Measurements from ENCODE around the gene ABHD8. TPM values are rescaled to one million over a fixed set of nuclear protein-coding genes. Genes with fewer than 3 reads are reported as not detected.

The ABHD8 gene
- total and polyA plus RNA-seq, 2 of the 13 experiments (the other 11 are each of a cell fraction or from before 2014, with no cell fraction given), result 6.3 to 7.2 TPM

- TF ChIP-seq, protein P1, sequence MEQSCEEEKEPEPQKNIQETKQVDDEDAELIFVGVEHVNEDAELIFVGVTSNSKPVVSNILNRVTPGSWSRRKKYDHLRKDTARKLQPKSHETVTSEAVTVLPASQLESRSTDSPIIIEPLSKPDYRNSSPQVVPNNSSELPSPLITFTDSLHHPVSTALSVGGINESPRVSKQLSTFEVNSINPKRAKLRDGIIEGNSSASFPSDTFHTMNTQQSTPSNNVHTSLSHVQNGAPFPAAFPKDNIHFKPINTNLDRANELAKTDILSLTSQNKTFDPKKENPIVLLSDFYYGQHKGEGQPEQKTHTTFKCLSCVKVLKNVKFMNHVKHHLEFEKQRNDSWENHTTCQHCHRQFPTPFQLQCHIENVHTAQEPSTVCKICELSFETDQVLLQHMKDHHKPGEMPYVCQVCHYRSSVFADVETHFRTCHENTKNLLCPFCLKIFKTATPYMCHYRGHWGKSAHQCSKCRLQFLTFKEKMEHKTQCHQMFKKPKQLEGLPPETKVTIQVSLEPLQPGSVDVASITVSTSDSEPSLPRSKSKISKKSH (CRISPR knock-in tag; IDR thresholded peaks at IDR 0.05; ENCODE audit: borderline replicate concordance), result 0 out of 2 replicates have a peak, but pooled peaks have one; percentile 35
- TF ChIP-seq ZNF274 (CRISPR knock-in tag; IDR thresholded peaks at IDR 0.05) (no peak), ZFP37 (CRISPR knock-in tag; IDR thresholded peaks at IDR 0.05; ENCODE audit: borderline replicate concordance) (0 out of 2 replicates have a peak, but pooled peaks have one; percentile 14), SOX13 (IDR thresholded peaks at IDR 0.05) (peak; percentile 69; the same call in 1 of the 2 replicates), SOX13 (CRISPR knock-in tag; conservative IDR thresholded peaks at IDR 0.05 in 1 of 2, IDR thresholded peaks at IDR 0.05 in 1 of 2) (peak in 1 of 2 experiments; percentile 93; a peak in 2 of 4 replicates), SMC3 (IDR thresholded peaks at IDR 0.05; ENCODE audit: low read length) (no peak), MAFG (CRISPR knock-in tag; IDR thresholded peaks at IDR 0.05) (no peak), ZFP90 (CRISPR knock-in tag; IDR thresholded peaks at IDR 0.05; ENCODE audit: borderline replicate concordance) (no peak), JUNB (CRISPR knock-in tag; IDR thresholded peaks at IDR 0.05; ENCODE audit: borderline replicate concordance) (no peak), ZNF121 (CRISPR knock-in tag; IDR thresholded peaks at IDR 0.05) (no peak), E2F5 (CRISPR knock-in tag; conservative IDR thresholded peaks at IDR 0.05) (no peak), PCBP2 (optimal IDR thresholded peaks at IDR 0.05; ENCODE audit: low read depth, low read length, poor library complexity, severe bottlenecking) (no peak), ATF7-NPFF (CRISPR knock-in tag; IDR thresholded peaks at IDR 0.05; ENCODE audit: low read depth) (no peak), ZNF331 (CRISPR knock-in tag; IDR thresholded peaks at IDR 0.05) (peak; percentile 68; the same call in 1 of the 2 replicates), ZNF484 (CRISPR knock-in tag; IDR thresholded peaks at IDR 0.05; ENCODE audit: borderline replicate concordance, low read depth) (no peak), FOXC1 (CRISPR knock-in tag; IDR thresholded peaks at IDR 0.05; ENCODE audit: borderline replicate concordance) (no peak), IRF1 (CRISPR knock-in tag; IDR thresholded peaks at IDR 0.05; ENCODE audit: low read depth) (no peak)
- TF ChIP-seq, protein P2, sequence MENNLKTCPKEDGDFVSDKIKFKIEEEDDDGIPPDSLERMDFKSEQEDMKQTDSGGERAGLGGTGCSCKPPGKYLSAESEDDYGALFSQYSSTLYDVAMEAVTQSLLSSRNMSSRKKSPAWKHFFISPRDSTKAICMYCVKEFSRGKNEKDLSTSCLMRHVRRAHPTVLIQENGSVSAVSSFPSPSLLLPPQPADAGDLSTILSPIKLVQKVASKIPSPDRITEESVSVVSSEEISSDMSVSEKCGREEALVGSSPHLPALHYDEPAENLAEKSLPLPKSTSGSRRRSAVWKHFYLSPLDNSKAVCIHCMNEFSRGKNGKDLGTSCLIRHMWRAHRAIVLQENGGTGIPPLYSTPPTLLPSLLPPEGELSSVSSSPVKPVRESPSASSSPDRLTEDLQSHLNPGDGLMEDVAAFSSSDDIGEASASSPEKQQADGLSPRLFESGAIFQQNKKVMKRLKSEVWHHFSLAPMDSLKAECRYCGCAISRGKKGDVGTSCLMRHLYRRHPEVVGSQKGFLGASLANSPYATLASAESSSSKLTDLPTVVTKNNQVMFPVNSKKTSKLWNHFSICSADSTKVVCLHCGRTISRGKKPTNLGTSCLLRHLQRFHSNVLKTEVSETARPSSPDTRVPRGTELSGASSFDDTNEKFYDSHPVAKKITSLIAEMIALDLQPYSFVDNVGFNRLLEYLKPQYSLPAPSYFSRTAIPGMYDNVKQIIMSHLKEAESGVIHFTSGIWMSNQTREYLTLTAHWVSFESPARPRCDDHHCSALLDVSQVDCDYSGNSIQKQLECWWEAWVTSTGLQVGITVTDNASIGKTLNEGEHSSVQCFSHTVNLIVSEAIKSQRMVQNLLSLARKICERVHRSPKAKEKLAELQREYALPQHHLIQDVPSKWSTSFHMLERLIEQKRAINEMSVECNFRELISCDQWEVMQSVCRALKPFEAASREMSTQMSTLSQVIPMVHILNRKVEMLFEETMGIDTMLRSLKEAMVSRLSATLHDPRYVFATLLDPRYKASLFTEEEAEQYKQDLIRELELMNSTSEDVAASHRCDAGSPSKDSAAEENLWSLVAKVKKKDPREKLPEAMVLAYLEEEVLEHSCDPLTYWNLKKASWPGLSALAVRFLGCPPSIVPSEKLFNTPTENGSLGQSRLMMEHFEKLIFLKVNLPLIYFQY (CRISPR knock-in tag; IDR thresholded peaks at IDR 0.05; ENCODE audit: borderline replicate concordance), result no peak; the same call in 1 of the 2 replicates
Observed at GRCh38 chr19:17243830-17244617, 59.2 kb downstream of the ABHD8 start (continued).
